NCI-H510A treated with DMSO at 0.1 percent for 48 hours (cell line): ENCODE results near the gene PRRC2B.
"Not testable (repeated sequence)": the region's sequence is repeated elsewhere in the genome, so short reads cannot be mapped to it uniquely, and the experiment has no call there.

Experiments
- DNase-seq: peaks from one replicate; lab custom pipeline; 2025; lab: John Stamatoyannopoulos, UW

PRRC2B gene

DNA sequence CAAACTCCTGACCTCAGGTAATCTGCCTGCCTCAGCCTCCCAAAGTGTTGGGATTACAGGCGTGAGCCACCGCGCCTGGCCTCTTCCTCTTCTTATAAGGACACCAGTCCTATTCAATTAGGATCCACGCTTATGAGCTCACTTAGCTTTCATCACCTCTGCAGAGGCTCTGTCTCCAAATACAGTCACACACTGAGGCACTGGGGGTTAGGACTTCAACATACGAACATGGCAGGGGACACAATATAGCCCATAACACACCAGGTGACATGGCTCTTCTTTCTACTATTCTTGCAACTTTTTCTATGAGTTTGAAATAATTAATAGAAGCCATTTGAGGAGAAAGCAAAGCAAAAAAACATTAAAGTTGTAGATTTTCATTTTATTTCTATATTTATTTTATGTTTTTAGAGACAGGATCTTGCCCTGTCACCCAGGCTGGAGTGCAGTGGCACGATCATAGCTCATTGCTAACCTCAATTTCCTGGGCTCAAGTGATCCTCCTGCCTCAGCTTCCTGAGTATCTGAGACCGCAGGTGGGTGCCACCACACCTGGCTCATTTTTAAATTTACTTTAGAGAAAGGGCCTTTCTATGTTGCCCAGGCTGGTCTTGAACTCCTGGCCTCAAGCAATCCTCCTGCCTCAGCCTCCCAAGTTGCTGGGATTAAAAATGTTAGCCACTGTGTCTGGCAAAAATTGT is 145.5 kb downstream of the PRRC2B start:
- no peak for DNase-seq

DNA sequence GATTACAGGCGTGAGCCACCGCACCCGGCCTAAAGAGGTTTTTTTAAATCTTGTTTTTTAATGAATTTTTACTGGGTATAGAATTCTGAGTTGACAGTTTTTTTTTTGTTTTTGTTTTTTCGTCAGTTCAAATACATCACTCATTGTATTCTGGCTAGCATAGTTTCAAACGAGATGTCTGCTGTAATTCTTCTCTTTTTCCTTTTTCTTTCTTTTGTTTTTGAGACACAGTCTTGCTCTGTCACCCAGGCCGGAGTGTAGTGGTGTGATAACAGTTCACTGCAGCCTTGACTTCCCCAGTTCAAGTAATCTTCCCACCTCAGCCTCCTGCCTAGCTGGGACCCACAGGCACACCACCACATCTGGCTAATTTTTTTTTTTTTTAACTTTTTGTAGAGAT is 149.3 kb downstream of the PRRC2B start:
- no peak for DNase-seq

- DNase-seq = peak; percentile 77
Measured at GRCh38 chr9:131545003-131545785, 151.3 kb downstream of the PRRC2B start, which contains the start of gene PRRT1B. TSS of gene PRRT1B (plus strand) at chr9:131545523. CDS start at chr9:131545616, 93 bp downstream.

- no peak for DNase-seq
Measured at GRCh38 chr9:131545786-131546335, 152.0 kb downstream of the PRRC2B start.

DNA sequence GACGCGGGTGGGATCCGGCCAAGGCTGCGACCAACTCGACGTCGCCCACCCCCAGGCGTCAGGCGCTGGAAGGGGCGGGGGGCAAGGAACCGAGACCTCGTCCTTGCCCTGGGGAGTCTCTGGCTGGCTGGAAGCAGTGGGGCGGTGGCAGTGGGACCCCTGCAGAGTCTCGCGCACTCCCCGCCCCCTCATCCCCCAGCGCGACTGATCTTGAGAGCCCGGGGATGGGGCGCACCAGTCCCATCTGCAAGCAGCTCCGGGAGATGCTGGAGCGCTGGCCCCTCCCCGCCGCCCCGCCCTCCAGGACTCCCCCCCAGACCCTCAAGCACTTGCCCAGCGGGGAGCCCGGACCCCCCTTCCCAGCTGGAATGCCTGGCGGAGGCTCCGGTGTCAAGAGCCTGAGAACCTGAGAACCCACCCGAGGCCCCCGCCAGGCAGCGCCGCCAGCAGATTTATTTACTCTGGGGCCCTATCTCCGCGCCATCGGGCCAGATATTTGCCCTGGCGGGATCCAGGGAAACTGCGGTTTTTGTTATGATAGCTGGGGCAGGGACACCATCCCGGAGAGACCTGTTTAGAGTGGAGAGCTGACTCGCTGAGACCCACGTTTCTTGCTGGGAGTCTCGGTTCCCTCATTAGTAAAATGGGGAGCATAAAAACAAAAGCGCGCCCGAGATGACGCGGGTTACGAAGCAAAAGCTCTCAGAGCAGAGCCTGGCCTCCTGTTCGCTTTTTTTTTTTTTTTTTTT is 152.6 kb downstream of the PRRC2B start:
- DNase-seq = peak; percentile 58

- not testable (repeated sequence) for DNase-seq
Measured at GRCh38 chr9:131549186-131549585, 155.3 kb downstream of the PRRC2B start.
